ENCODE measurements around the gene ANKS6. TPM values are rescaled to one million over a fixed set of nuclear protein-coding genes. Genes with fewer than 3 reads are reported as not detected.

Gene ANKS6
- total and polyA plus RNA-seq, 4 donors = 16.7 to 35.5 (median 25.0) TPM

- Histone ChIP-seq H3K36me3 (ENCODE audit: control insufficient read depth in 4 of 4, insufficient read depth in 4 of 4, low read length in 4 of 4) (no peaks in the 10 kb centered on the region), H3K9me3 (ENCODE audit: control insufficient read depth in 4 of 4, insufficient read depth in 3 of 4, low read length in 3 of 4) (no peaks in the 10 kb centered on the region), H3K27me3 (ENCODE audit: control insufficient read depth in 3 of 3, insufficient read depth in 3 of 3, low read length in 2 of 3) (no peaks in the 10 kb centered on the region), H3K4me3 (no peak overlapping the region), H3K27ac (ENCODE audit: low read depth in 1 of 2, low read length in 1 of 2) (no peak overlapping the region), H3K4me1 (ENCODE audit: control insufficient read depth in 5 of 5, insufficient read depth in 5 of 5, low read length in 5 of 5) (peaks cover 0 to 20% (median 4%) of the 10 kb centered on the region in 5 donors), H3K9ac (ENCODE audit: insufficient read depth in 1 of 2, low read length in 2 of 2) (no peak overlapping the region)
- DNase-seq = peak in 2 of 3 donors; percentile 82 to 88
- TF ChIP-seq CTCF (IDR thresholded peaks at IDR 0.05; ENCODE audit: control extremely low read depth, extremely low read depth) = no peak
- ATAC-seq (ENCODE audit: insufficient read depth, low FRiP score) = no peak
- WGBS, 2 donors = 18 to 35% methylated on average over 2 of the region's 2 CpGs
Measured at GRCh38 chr9:98804083-98804482, 7.7 kb upstream of the ANKS6 start.

- no peak for TF ChIP-seq CTCF (IDR thresholded peaks at IDR 0.05; ENCODE audit: control extremely low read depth, extremely low read depth)
- ATAC-seq (ENCODE audit: insufficient read depth, low FRiP score) = no peak
- Histone ChIP-seq H3K9me3 (ENCODE audit: control insufficient read depth in 4 of 4, insufficient read depth in 3 of 4, low read length in 3 of 4) (no peaks in the 10 kb centered on the region), H3K27me3 (ENCODE audit: control insufficient read depth in 3 of 3, insufficient read depth in 3 of 3, low read length in 2 of 3) (no peaks in the 10 kb centered on the region), H3K27ac (ENCODE audit: low read depth in 1 of 2, low read length in 1 of 2) (no peak overlapping the region), H3K9ac (ENCODE audit: insufficient read depth in 1 of 2, low read length in 2 of 2) (no peak overlapping the region), H3K36me3 (ENCODE audit: control insufficient read depth in 4 of 4, insufficient read depth in 4 of 4, low read length in 4 of 4) (no peaks in the 10 kb centered on the region), H3K4me1 (ENCODE audit: control insufficient read depth in 5 of 5, insufficient read depth in 5 of 5, low read length in 5 of 5) (peaks cover 0 to 12% (median 2%) of the 10 kb centered on the region in 5 donors), H3K4me3 (no peak overlapping the region)
- DNase-seq = no peak
- WGBS, 2 donors = 89 to 92% methylated on average over 1 of the region's 1 CpG
Measured at GRCh38 chr9:98801969-98802371, 5.6 kb upstream of the ANKS6 start.

- no peak for TF ChIP-seq CTCF (IDR thresholded peaks at IDR 0.05; ENCODE audit: control extremely low read depth, extremely low read depth)
- no peaks in the 10 kb centered on the region for H3K36me3 ChIP-seq (ENCODE audit: control insufficient read depth in 4 of 4, insufficient read depth in 4 of 4, low read length in 4 of 4)
Measured at GRCh38 chr9:98801561-98801960, 5.2 kb upstream of the ANKS6 start.

GRCh38 chr9:98798254-98798653 is 1.9 kb upstream of the ANKS6 start:
- Histone ChIP-seq H3K9me3 (ENCODE audit: control insufficient read depth in 4 of 4, insufficient read depth in 3 of 4, low read length in 3 of 4) (peaks cover 0 to 1% (median 0%) of the 10 kb centered on the region in 4 donors), H3K9ac (ENCODE audit: insufficient read depth in 1 of 2, low read length in 2 of 2) (no peak overlapping the region), H3K27ac (ENCODE audit: low read depth in 1 of 2, low read length in 1 of 2) (no peak overlapping the region), H3K36me3 (ENCODE audit: control insufficient read depth in 4 of 4, insufficient read depth in 4 of 4, low read length in 4 of 4) (no peaks in the 10 kb centered on the region), H3K4me1 (ENCODE audit: control insufficient read depth in 5 of 5, insufficient read depth in 5 of 5, low read length in 5 of 5) (peaks cover 0 to 14% (median 7%) of the 10 kb centered on the region in 5 donors), H3K4me3 (no peak overlapping the region), H3K27me3 (ENCODE audit: control insufficient read depth in 3 of 3, insufficient read depth in 3 of 3, low read length in 2 of 3) (no peaks in the 10 kb centered on the region)
- TF ChIP-seq CTCF (IDR thresholded peaks at IDR 0.05; ENCODE audit: control extremely low read depth, extremely low read depth) = no peak
- 96 to 97% methylated on average over 3 of the region's 3 CpGs for WGBS, 2 donors
- DNase-seq (no peak), ATAC-seq (ENCODE audit: insufficient read depth, low FRiP score) (no peak)

More at GRCh38 chr9:98801561-98801960, 5.2 kb upstream of the ANKS6 start:
- no peak overlapping the region for H3K9ac ChIP-seq (ENCODE audit: insufficient read depth in 1 of 2, low read length in 2 of 2)
- H3K27ac ChIP-seq (ENCODE audit: low read depth in 1 of 2, low read length in 1 of 2) = no peak overlapping the region
- WGBS, 2 donors = 75 to 86% methylated on average over 1 of the region's 1 CpG
- peaks cover 0 to 16% (median 2%) of the 10 kb centered on the region in 5 donors for H3K4me1 ChIP-seq (ENCODE audit: control insufficient read depth in 5 of 5, insufficient read depth in 5 of 5, low read length in 5 of 5)
- no peak overlapping the region for H3K4me3 ChIP-seq
- DNase-seq = no peak
- no peaks in the 10 kb centered on the region for H3K9me3 ChIP-seq (ENCODE audit: control insufficient read depth in 4 of 4, insufficient read depth in 3 of 4, low read length in 3 of 4)
- no peaks in the 10 kb centered on the region for H3K27me3 ChIP-seq (ENCODE audit: control insufficient read depth in 3 of 3, insufficient read depth in 3 of 3, low read length in 2 of 3)
- ATAC-seq (ENCODE audit: insufficient read depth, low FRiP score) = no peak

Measured in lung (tissue), 12 donors.